ENCODE measurements around the gene FNDC8. TPM values are rescaled to one million over a fixed set of nuclear protein-coding genes. Genes with fewer than 3 reads are reported as not detected.

FNDC8 gene
- not detected for total RNA-seq

DNA sequence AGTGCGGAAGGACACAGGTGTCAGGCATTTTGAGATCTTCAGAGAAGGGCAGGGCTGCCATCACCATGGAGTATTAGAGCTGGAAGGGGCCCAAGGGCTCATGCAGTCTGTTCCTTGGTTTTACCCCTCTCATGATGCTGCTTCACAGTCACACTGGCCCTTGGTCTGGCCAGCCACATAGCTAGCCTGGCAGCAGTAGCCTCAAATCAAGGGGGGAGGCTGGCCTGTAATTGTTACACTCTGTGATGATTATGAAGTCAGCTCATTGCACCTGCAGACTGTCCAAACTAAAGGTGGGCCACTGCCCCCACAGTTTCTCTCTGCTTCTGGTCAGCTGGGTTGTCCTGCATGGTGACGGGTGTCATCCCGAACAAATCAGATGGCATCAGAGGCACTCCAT, at the start of gene FNDC8:
Gene FNDC8, plus strand, starts transcription at position 301 of the 400 bp plus-strand sequence. Its CDS starts 79 bp downstream, at position 380.
- H3K27ac ChIP-seq = no peak within 1 kb of the TSS
- no peaks in the 10 kb centered on the region for H3K36me3 ChIP-seq
- no peaks in the 10 kb centered on the region for H3K9me3 ChIP-seq
- no peaks in the 10 kb centered on the region for H3K27me3 ChIP-seq
- no peak for DNase-seq (ENCODE audit: low spot score)
- peaks cover 0 to 20% of the 10 kb centered on the region in 2 donors for H3K4me1 ChIP-seq
- no peak within 1 kb of the TSS for H3K4me3 ChIP-seq
- no peak for TF ChIP-seq CTCF (IDR thresholded peaks at IDR 0.05)

GRCh38 chr17:35073183-35073790, 48.1 kb upstream of the FNDC8 start:
- no peaks in the 10 kb centered on the region for H3K27me3 ChIP-seq
- peaks cover 0 to 4% of the 10 kb centered on the region in 2 donors for H3K4me1 ChIP-seq
- no peak for DNase-seq (ENCODE audit: low spot score)
- no peak for TF ChIP-seq CTCF (IDR thresholded peaks at IDR 0.05)
- no peaks in the 10 kb centered on the region for H3K9me3 ChIP-seq
- H3K27ac ChIP-seq = no peak overlapping the region
- H3K36me3 ChIP-seq = no peaks in the 10 kb centered on the region
- no peak overlapping the region for H3K4me3 ChIP-seq

DNA sequence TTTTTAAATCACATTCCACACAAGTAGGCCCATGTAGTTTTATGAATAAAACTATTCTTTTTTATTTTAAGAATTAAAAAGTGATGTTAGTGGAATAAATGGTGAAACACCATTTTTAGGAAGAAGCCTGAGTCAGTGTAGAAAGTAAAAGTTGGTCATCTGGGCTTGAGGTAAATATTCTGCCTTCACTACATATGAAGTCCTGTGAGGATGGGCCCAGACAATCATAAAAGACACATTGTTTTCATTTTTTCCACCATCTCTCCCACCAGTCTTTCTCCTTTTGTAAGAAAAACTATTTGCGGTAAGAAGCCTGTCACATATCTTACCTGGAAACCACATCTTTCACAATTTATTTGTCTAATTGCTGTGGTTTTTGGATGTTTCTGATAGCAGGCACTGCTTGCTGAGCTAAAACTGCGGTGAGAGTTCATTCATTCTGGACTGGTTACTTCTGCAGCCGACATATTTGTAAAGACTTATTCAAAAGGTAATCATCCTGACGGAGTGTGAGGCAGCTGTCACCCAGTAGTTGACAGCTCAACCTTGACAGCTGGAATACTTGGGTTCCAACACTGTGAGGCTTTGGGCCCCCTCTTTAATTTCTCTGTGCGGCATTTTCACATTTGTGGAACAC, 47.3 kb upstream of the FNDC8 start:
- Histone ChIP-seq H3K36me3 (no peaks in the 10 kb centered on the region), H3K4me1 (peaks cover 0 to 4% of the 10 kb centered on the region in 2 donors), H3K9me3 (no peaks in the 10 kb centered on the region), H3K27me3 (no peaks in the 10 kb centered on the region), H3K4me3 (no peak overlapping the region), H3K27ac (no peak overlapping the region)
- TF ChIP-seq CTCF (IDR thresholded peaks at IDR 0.05) = no peak
- DNase-seq (ENCODE audit: low spot score) = no peak

- no peak for TF ChIP-seq CTCF (IDR thresholded peaks at IDR 0.05)
- Histone ChIP-seq H3K36me3 (no peaks in the 10 kb centered on the region), H3K27me3 (no peaks in the 10 kb centered on the region), H3K4me3 (no peak overlapping the region), H3K4me1 (peaks cover 0 to 4% of the 10 kb centered on the region in 2 donors), H3K9me3 (no peaks in the 10 kb centered on the region), H3K27ac (no peak overlapping the region)
- DNase-seq (ENCODE audit: low spot score) = no peak
Observed at GRCh38 chr17:35074711-35075707, 46.4 kb upstream of the FNDC8 start.

DNA sequence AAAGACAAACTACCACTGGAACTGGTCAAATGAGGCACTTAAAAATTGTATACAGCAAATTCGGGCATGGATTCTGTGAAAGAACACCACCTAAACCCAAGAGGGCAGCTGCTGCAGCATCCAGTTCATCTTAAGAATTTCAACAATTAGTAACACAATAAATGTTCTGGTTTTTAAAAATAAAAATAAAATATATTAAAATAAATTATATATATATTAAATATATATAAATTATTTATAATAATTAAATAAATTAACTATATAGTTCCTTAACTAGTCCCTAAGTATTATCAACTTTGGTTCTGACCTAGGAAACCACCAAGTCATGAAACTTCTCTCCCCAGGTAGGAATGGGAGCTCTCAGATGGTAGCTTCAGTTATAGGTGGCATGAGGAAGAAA, 44.5 kb upstream of the FNDC8 start:
- H3K27ac ChIP-seq = no peak overlapping the region
- no peak for DNase-seq (ENCODE audit: low spot score)
- no peaks in the 10 kb centered on the region for H3K27me3 ChIP-seq
- no peak overlapping the region for H3K4me3 ChIP-seq
- H3K9me3 ChIP-seq = no peaks in the 10 kb centered on the region
- H3K36me3 ChIP-seq = no peaks in the 10 kb centered on the region
- no peak for TF ChIP-seq CTCF (IDR thresholded peaks at IDR 0.05)
- peaks cover 0 to 6% of the 10 kb centered on the region in 2 donors for H3K4me1 ChIP-seq

Measured in right atrium auricular region (tissue), 2 donors.